WERI-Rb-1 (cell line): ENCODE measurements around the gene SNU13.
"Not testable (repeated sequence)": the region's sequence is repeated elsewhere in the genome, so short reads cannot be mapped to it uniquely, and the experiment has no call there.

Experiments used
- DNase-seq: peaks from one replicate; pipeline ENCODE4 v3.0.0-alpha.2; 2020
- H3K27ac ChIP-seq: fragments of 250-450 bp; sonication (Bioruptor Pico); 2 replicates; pipeline ENCODE4 v1.5.1; 2020; ENCODE audit warnings: mild to moderate bottlenecking, moderate library complexity
- H3K27me3 ChIP-seq: fragments of 250-450 bp; sonication (Bioruptor Pico); 2 replicates; pipeline ENCODE4 v1.5.1; 2021; ENCODE audit warnings: mild to moderate bottlenecking, low read depth, moderate library complexity; ENCODE audit not compliant: insufficient read depth, severe bottlenecking
- H3K36me3 ChIP-seq: fragments of 250-450 bp; sonication (Bioruptor Pico); 2 replicates; pipeline ENCODE4 v1.5.1; 2020; ENCODE audit warnings: mild to moderate bottlenecking, moderate library complexity
- H3K4me3 ChIP-seq: 2 replicates; pipeline ENCODE4 v1.5.1; 2011; ENCODE audit warnings: low read depth, mild to moderate bottlenecking, control low read depth, low read length
- H3K9me3 ChIP-seq: fragments of 250-450 bp; sonication (Bioruptor Pico); 2 replicates; pipeline ENCODE4 v1.5.1; 2021; ENCODE audit warnings: mild to moderate bottlenecking, moderate library complexity; ENCODE audit not compliant: severe bottlenecking
- CTCF ChIP-seq: IDR thresholded peaks from 2 replicates; pipeline ENCODE4 v1.5.1; 2011; ENCODE audit warnings: low read depth, mild to moderate bottlenecking, control low read depth, inconsistent platforms, low read length

SNU13 gene

DNA sequence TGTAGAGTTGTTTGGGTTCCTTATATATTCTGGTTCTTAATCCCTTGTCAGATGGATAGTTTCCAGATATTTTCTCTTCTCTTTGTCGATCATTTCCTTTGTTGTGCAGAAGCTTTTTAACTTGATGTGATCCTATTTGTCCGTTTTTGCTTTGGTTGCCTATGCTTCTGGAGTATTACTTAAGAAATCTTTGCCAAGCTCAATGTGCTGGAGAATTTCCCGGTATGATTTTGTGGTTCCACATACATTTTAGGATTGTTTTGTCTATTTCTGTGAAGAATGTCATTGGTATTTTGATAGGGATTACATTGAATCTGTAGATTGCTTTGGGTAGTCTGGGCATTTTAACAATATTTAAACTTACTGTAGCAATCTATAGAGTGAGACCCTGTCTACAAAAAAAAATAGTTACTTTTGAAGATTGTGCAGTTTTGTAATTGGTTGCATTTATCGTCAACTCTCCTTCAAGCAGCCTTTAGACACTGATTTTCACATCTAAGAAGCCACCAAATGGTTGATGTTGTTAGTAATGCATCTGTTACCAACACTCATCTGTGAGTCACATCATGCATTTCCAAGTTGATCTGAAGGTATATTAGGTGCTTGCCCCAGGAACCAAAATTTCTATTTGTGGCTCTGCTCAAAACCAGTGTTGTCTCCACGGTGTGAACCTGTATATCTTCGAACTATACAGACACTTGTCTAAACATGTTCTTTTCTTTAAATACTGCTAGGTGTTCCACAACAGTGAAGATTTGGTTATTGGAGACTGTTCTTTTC is 46.1 kb downstream of the SNU13 start:
- Histone ChIP-seq H3K36me3 (peaks cover 84% of the 10 kb centered on the region), H3K4me3 (no peak overlapping the region)

GRCh38 chr22:41641854-41642253 is 46.8 kb downstream of the SNU13 start:
- no peak for DNase-seq
- Histone ChIP-seq H3K27me3 (no peaks in the 10 kb centered on the region), H3K27ac (no peak overlapping the region), H3K9me3 (no peaks in the 10 kb centered on the region), H3K4me3 (no peak overlapping the region), H3K36me3 (peaks cover 84% of the 10 kb centered on the region)
- no peak for TF ChIP-seq CTCF

More for the DNA sequence above, 46.1 kb downstream of the SNU13 start:
- no peak overlapping the region for H3K27ac ChIP-seq
- H3K9me3 ChIP-seq, result no peaks in the 10 kb centered on the region
- H3K27me3 ChIP-seq, result no peaks in the 10 kb centered on the region
- no peak for TF ChIP-seq CTCF
- DNase-seq, result no peak

DNA sequence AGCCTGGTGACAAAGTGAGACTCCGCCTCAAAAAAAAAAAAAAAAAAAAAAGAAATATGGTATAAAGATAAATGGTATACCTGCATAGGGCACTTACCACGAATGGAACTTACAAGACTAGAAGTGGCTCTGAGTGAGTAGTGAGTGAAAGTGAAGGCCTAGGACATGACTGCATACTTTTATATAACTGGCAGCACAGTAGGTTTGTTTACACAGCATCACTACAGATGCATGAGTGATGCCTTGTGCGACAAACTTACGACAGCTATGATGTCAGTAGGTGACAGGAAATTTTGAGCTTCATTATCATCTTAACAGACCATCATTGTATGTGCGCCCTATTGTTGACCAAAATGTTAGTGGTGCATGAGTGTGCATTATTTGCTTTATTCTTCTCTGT is 49.9 kb downstream of the SNU13 start:
- H3K36me3 ChIP-seq, result peaks cover 93% of the 10 kb centered on the region
- DNase-seq, result no peak
- TF ChIP-seq CTCF, result no peak

GRCh38 chr22:41638124-41638523 is 50.5 kb downstream of the SNU13 start:
- Histone ChIP-seq H3K27me3 (no peaks in the 10 kb centered on the region), H3K4me3 (no peak overlapping the region), H3K9me3 (no peaks in the 10 kb centered on the region), H3K36me3 (peaks cover 96% of the 10 kb centered on the region), H3K27ac (no peak overlapping the region)
- TF ChIP-seq CTCF, result no peak
- no peak for DNase-seq

More for the DNA sequence above, 49.9 kb downstream of the SNU13 start:
- Histone ChIP-seq H3K9me3 (no peaks in the 10 kb centered on the region), H3K27me3 (no peaks in the 10 kb centered on the region), H3K27ac (no peak overlapping the region), H3K4me3 (no peak overlapping the region)

DNA sequence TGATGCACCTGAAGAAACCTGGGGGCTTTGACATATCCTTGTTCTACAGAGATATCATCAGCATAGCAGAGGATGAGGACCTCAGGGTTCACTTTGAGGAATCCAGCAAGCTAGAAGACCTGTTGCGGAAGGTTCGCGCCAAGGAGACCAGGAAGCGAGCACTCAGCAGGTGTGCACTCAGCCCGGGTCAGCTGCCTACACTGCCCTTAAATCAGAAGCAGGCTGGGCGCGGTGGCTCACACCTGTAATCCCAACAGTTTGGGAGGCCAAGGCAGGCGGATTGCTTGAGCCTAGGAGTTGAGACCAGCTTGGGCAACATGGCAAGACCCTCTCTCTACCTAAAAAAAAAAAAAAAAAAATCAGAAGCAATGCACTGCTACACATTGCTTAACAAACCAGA is 51.0 kb downstream of the SNU13 start:
- not testable (repeated sequence) for H3K27me3 ChIP-seq, H3K27ac ChIP-seq, DNase-seq, H3K4me3 ChIP-seq, H3K9me3 ChIP-seq
- H3K36me3 ChIP-seq, result peaks cover 94% of the 10 kb centered on the region

DNA sequence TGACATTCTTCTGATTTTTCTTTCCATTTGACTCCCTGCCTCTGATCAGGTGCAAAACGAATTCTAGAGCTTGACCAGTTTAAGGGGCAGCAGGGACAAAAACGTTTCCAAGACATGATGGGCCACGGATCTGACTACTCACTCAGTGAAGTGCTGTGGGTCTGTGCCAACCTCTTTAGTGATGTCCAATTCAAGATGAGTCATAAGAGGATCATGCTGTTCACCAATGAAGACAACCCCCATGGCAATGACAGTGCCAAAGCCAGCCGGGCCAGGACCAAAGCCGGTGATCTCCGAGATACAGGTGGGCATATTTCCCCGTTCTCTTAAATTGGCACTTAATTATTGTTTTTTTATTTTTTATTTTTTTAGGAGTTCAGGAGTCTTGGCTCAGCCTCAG is 52.2 kb downstream of the SNU13 start:
- H3K4me3 ChIP-seq, result no peak overlapping the region
- TF ChIP-seq CTCF, result no peak
- peaks cover 92% of the 10 kb centered on the region for H3K36me3 ChIP-seq
- no peak for DNase-seq
- H3K27me3 ChIP-seq, result no peaks in the 10 kb centered on the region
- H3K27ac ChIP-seq, result no peak overlapping the region
- no peaks in the 10 kb centered on the region for H3K9me3 ChIP-seq

DNA sequence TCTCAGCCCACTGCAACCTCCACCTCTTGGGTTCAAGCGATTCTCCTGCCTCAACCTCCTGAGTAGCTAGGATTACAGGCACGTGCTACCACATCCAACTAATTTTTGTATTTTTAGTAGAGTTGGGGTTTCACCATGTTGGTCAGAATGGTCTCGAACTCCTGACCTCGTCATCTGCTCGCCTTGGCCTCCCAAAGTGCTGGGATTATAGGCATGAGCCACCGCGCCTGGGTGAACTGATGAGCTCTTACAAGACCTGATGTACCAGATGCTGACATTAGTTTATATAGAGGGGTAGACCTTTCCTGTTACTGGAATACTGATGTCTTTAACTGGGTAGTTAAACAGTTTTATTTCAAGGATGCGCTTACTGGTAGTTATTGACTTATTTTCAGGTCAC is 54.1 kb downstream of the SNU13 start:
- H3K27me3 ChIP-seq, H3K27ac ChIP-seq, H3K4me3 ChIP-seq, H3K9me3 ChIP-seq, DNase-seq: not testable (repeated sequence)
- H3K36me3 ChIP-seq, result peaks cover 86% of the 10 kb centered on the region

GRCh38 chr22:41631615-41632014 is 57.1 kb downstream of the SNU13 start:
- H3K4me3 ChIP-seq, H3K9me3 ChIP-seq, H3K27me3 ChIP-seq, DNase-seq, H3K27ac ChIP-seq: not testable (repeated sequence)
- peaks cover 89% of the 10 kb centered on the region for H3K36me3 ChIP-seq

DNA sequence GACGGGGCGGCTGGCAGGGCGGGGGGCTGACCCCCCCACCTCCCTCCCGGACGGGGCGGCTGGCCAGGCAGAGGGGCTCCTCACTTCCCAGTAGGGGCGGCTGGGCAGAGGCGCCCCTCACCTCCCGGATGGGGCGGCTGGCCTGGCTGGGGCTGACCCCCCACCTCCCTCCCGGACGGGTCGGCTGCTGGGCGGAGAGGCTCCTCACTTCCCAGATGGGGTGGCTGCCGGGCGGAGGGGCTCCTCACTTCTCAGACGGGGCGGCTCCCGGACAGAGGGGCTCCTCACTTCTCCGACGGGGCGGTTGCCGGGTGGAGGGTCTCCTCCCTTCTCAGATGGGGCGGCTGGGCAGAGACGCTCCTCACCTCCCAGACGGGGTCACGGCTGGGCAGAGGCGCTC is 57.6 kb downstream of the SNU13 start:
- not testable (repeated sequence) for H3K9me3 ChIP-seq, H3K27me3 ChIP-seq, H3K4me3 ChIP-seq, DNase-seq, H3K27ac ChIP-seq
- H3K36me3 ChIP-seq, result peaks cover 87% of the 10 kb centered on the region
